HG02798 (cell line): ENCODE results near the gene PTPN18.

ENCODE experiments used
- ATAC-seq: cut with Tn5 transposase; IDR thresholded peaks from one replicate; pipeline ENCODE4 v1.9.1; 2021; ENCODE audit warnings: mild to moderate bottlenecking; ENCODE audit not compliant: unreplicated experiment, poor library complexity

PTPN18 gene

GRCh38 chr2:130358420-130359350 lies 2.8 kb downstream of the PTPN18 start:
- ATAC-seq, result no peak

- no peak for ATAC-seq
These were observed 3.6 kb downstream of the PTPN18 start for GRCh38 chr2:130359466-130359865.

- ATAC-seq, result no peak
These were observed 7.6 kb downstream of the PTPN18 start for GRCh38 chr2:130363479-130363878.

- ATAC-seq, result no peak
These were observed 9.2 kb downstream of the PTPN18 start for GRCh38 chr2:130365075-130365474.

- ATAC-seq, result no peak
These were observed 10.1 kb downstream of the PTPN18 start for GRCh38 chr2:130365963-130366362.

GRCh38 chr2:130366720-130367119 lies 10.9 kb downstream of the PTPN18 start:
- no peak for ATAC-seq

- ATAC-seq, result no peak
These were observed 12.9 kb downstream of the PTPN18 start for GRCh38 chr2:130368786-130369185.

GRCh38 chr2:130369311-130369964 lies 13.6 kb downstream of the PTPN18 start:
- ATAC-seq, result no peak

- ATAC-seq, result no peak
These were observed 14.1 kb downstream of the PTPN18 start for GRCh38 chr2:130369965-130370341.

GRCh38 chr2:130370490-130370889 lies 14.6 kb downstream of the PTPN18 start:
- ATAC-seq, result no peak

GRCh38 chr2:130371723-130372054 lies 15.8 kb downstream of the PTPN18 start:
- peak; percentile 23 for ATAC-seq

GRCh38 chr2:130372055-130372832 lies 16.4 kb downstream of the PTPN18 start:
- peak; percentile 78 for ATAC-seq

- ATAC-seq, result peak; percentile 5
These were observed 17.3 kb downstream of the PTPN18 start for GRCh38 chr2:130372833-130373807.

GRCh38 chr2:130373808-130374365 lies 18.0 kb downstream of the PTPN18 start:
- ATAC-seq, result no peak

- no peak for ATAC-seq
These were observed 18.9 kb downstream of the PTPN18 start for GRCh38 chr2:130374587-130375290.

- ATAC-seq, result no peak
These were observed 19.7 kb downstream of the PTPN18 start for GRCh38 chr2:130375291-130376266.

GRCh38 chr2:130376433-130377293 lies 20.8 kb downstream of the PTPN18 start:
- ATAC-seq, result peak; percentile 59
